ENCODE measurements around the gene TMOD1. TPM values are rescaled to one million over a fixed set of nuclear protein-coding genes. Genes with fewer than 3 reads are reported as not detected.

TMOD1 gene
- total RNA-seq, 2 experiments from 2014 or later, result 0.79 to 1.1 TPM

DNA sequence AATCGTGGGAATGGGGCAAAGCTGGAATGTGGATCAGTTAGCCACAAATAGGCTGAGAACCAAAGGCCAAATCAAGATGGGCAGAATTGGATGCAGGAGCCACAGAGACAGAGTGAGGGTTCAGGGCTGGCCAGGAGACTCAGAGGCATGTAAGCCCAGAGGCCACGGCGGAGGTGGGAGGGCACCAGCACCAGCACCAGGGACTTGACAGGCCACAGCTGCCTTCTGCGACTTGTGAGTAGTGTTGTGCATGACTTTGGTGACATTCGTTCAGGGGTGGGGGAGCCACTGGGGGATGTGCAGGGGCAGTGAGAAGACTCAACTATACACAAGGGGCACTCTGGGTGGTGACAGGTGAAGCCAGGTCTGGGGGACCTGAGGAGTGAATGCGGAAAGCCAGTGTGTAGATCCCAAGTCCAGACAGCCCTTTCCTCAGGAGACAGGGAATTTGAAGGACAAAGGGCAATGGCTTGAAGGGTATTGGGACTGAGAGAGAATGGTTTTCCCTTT lies 53.2 kb downstream of the TMOD1 start:
- no peak for ATAC-seq (ENCODE audit: low read depth)
- Mint-ChIP-seq H3K9me3 (no peaks in the 10 kb centered on the region), H3K4me3 (no peak overlapping the region), H3K27me3 (peaks cover 30% of the 10 kb centered on the region), H3K27ac (no peak overlapping the region), H3K4me1 (peaks cover 12% of the 10 kb centered on the region), H3K36me3 (no peaks in the 10 kb centered on the region)
- DNase-seq, result no peak
- POLR2A ChIA-PET, result no interaction called here

DNA sequence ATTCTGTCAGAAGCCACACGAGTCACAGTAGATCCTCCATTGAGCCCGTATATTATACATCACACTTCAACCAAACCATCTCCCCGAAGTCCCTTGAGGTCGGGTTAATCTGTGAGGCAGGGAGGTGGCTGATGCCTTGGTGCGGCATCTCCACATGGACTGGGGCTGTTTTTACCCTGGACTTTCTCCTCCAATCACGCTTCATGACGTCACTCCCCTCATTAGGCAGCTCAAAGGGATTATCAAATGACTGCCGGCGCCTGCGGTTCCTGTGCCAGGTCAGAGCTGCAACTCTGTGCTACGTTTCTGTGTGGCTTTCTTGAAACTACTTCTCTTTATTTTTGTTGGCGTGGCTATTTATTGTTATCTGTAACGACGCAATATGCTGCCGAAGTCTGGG lies 53.7 kb downstream of the TMOD1 start:
- POLR2A ChIA-PET, result no interaction called here
- peaks cover 15% of the 10 kb centered on the region for H3K4me1 Mint-ChIP-seq
- no peak for DNase-seq
- no peaks in the 10 kb centered on the region for H3K9me3 Mint-ChIP-seq
- no peak overlapping the region for H3K27ac Mint-ChIP-seq
- H3K36me3 Mint-ChIP-seq, result no peaks in the 10 kb centered on the region
- H3K4me3 Mint-ChIP-seq, result no peak overlapping the region
- peaks cover 34% of the 10 kb centered on the region for H3K27me3 Mint-ChIP-seq
- ATAC-seq (ENCODE audit: low read depth), result no peak

DNA sequence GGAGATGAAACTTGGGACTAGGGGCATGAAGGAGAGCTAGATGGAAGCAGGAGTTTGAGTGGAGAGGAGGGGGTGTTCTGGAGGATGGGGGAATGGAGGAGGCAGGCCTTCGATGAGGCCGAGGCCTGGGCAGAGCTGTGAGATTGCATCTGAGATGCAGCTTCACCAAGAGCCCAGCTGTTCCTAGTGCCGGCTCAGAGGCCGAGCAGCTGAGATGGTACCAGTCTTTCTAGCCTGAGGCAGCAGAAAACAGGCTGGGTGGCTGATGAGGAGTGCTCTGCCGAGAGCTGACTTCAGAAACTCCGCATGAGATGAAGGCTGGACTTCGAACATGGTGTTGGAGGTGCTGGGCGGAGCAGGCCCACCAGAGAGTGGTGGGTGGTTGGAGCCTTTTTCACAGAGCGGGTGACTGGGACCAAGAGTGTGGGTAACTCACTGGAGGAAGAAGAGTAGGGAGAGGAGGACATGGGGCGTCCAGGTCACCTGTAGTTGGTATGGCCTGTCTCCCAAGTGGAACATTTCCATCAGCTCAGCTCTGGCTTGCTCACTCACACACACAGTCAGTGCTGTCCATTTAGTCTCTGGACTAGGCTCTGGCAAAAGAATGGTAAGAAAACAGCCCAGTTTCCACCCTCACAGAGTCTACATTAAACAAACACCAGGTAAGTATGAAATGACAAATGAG lies 54.7 kb downstream of the TMOD1 start:
- DNase-seq (no peak), ATAC-seq (ENCODE audit: low read depth) (no peak)
- Mint-ChIP-seq H3K27ac (no peak overlapping the region), H3K27me3 (peaks cover 31% of the 10 kb centered on the region), H3K4me3 (no peak overlapping the region), H3K36me3 (no peaks in the 10 kb centered on the region), H3K9me3 (no peaks in the 10 kb centered on the region), H3K4me1 (peaks cover 15% of the 10 kb centered on the region)
- POLR2A ChIA-PET, result no interaction called here

DNA sequence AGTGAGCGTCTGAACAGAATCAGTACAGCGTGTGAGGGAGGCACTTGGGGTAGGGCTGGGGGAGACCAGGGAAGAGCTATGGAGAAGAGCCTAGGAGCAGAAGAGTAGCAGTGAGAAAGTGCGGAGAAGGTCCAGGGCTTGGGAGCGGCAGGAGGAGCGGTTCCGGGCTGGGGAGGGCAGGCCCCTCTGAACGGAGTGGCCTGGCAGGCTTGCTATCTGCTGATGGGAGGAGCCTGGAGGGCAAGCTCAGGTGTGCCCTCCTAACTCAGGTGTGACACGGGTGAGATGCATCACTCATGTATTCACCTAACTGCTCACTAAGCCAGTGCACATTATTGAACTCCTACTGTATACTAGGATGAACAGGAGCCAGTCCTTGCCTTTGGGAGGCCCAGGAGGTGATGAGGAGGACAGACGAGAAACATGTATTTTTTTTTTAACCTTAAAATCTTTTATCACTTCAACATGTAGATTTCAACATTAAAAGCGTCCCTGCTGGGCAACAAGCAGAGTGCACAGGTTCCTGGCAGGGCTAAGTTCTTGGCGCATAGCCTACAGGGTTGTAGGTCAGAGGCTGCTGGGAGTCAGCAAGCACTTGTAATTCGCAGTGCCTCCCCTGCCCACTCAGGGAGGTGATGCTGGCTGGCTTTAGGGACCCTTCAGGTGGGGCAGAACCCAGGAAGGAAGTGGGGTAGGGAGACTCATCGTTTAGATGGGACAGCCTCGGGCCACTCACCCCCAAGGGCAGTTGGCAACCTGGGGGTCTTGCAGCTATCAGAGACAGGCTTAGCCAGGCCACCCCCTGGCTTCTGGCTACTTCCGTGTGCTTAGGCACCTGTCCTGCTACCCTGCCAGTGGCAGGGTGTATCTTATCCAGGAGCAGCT lies 55.5 kb downstream of the TMOD1 start:
- Mint-ChIP-seq H3K36me3 (no peaks in the 10 kb centered on the region), H3K27me3 (peaks cover 29% of the 10 kb centered on the region), H3K9me3 (no peaks in the 10 kb centered on the region), H3K27ac (no peak overlapping the region), H3K4me3 (no peak overlapping the region), H3K4me1 (peaks cover 15% of the 10 kb centered on the region)
- DNase-seq, result no peak
- no peak for ATAC-seq (ENCODE audit: low read depth)
- POLR2A ChIA-PET, result no interaction called here

DNA sequence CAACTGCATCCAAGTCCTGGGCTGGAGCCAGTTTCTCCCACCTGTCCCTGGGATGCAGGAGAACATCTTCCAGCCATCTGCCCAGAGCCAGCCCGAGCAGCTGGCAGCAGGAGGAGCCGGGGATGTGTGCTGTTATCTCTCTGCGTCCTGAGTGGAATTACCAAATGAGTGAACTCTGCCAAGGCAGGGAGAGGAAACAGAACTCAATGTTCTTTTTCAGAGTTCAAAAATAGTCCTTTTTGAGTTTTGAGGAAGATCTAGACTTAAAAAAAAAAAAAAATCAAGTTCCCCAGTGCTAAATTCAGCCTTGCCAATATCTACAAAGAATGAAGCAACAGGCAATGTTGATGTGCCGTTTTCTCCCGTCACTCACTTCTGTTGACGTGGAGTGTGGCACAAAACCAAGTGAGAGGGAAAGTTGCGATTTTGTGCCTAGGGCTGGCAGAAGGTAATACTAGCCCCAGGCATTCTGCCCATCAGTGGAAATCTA lies 56.2 kb downstream of the TMOD1 start:
- ATAC-seq (ENCODE audit: low read depth) (no peak), DNase-seq (no peak)
- no peaks in the 10 kb centered on the region for H3K36me3 Mint-ChIP-seq
- H3K4me3 Mint-ChIP-seq, result no peak overlapping the region
- H3K27ac Mint-ChIP-seq, result no peak overlapping the region
- H3K4me1 Mint-ChIP-seq, result peaks cover 15% of the 10 kb centered on the region
- H3K27me3 Mint-ChIP-seq, result peaks cover 26% of the 10 kb centered on the region
- no peaks in the 10 kb centered on the region for H3K9me3 Mint-ChIP-seq
- POLR2A ChIA-PET, result no interaction called here

DNA sequence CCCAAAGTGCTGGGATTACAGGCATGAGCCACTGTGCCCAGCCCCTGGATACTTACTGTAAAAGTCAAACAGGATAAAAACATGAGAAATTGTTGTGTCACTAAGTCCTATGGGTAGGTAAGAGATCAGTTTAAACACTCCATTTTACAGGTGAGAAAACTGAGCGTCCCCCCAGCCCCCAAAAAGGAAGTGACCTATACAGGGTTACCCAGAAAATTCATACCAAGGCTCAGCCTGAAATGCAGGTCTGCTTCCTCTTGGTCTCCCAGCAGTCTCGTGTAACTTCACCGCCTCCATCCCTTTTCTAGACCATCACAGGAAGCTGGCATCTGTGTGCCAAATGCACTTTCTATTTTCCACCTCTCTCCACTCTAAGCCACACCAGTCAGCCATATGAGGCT lies 57.2 kb downstream of the TMOD1 start:
- H3K27ac Mint-ChIP-seq, result peak overlapping the region; percentile 29
- H3K36me3 Mint-ChIP-seq, result no peaks in the 10 kb centered on the region
- peaks cover 15% of the 10 kb centered on the region for H3K4me1 Mint-ChIP-seq
- peaks cover 20% of the 10 kb centered on the region for H3K27me3 Mint-ChIP-seq
- POLR2A ChIA-PET, result interaction anchor here (0.7 kb wide), 1 partner anchor 19 kb away, joined by 3 read pairs; no protein-coding TSS in a partner anchor
- H3K9me3 Mint-ChIP-seq, result no peaks in the 10 kb centered on the region
- ATAC-seq (ENCODE audit: low read depth), result peak; percentile 39
- no peak for DNase-seq
- peak overlapping the region; percentile 60 for H3K4me3 Mint-ChIP-seq

DNA sequence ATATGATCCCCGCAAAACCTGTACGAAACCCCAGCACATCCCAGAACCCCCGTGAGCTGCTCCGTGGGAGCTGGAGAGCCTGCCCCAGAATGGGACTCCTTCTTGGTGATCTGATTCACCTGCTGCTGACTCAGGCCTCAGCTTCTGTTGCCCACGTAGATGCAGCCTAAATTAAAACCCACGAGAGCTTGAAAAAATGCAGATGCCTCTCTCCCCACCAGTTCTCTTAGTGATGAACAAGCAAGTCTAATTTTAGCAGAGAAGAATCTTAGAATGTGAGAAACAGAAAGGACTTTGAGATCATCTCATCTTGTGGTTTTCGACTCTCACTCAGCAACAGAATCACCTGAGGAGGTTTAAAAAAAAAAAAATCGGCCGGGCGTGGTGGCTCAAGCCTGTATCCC lies 57.6 kb downstream of the TMOD1 start:
- POLR2A ChIA-PET, result interaction anchor here (0.7 kb wide), 1 partner anchor 19 kb away, joined by 3 read pairs; no protein-coding TSS in a partner anchor
- Mint-ChIP-seq H3K36me3 (no peaks in the 10 kb centered on the region), H3K27ac (peak overlapping the region; percentile 29), H3K4me3 (peak overlapping the region; percentile 60), H3K4me1 (peaks cover 15% of the 10 kb centered on the region), H3K9me3 (no peaks in the 10 kb centered on the region), H3K27me3 (peaks cover 20% of the 10 kb centered on the region)
- DNase-seq (no peak), ATAC-seq (ENCODE audit: low read depth) (peak; percentile 58)

DNA sequence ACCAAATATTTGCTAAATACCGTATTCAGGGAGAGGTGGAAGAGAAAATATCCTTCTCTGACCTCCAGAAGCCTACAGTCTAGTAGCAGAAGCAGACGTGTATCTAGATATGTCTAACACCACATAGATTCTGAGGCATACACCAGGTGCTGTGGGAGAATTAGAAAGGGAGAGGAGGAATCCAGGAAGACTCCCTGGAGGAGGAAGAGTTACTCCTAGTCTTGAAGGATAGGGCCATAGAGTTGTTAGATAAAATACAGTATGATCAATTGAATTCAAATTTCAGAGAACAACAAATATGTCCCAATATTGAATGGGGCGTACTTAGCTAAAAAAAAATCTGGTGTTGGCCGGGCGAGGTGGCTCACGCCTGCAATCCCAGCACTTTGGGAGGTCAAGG lies 58.7 kb downstream of the TMOD1 start:
- Mint-ChIP-seq H3K4me3 (no peak overlapping the region), H3K9me3 (no peaks in the 10 kb centered on the region), H3K27ac (no peak overlapping the region), H3K4me1 (peaks cover 15% of the 10 kb centered on the region), H3K36me3 (no peaks in the 10 kb centered on the region), H3K27me3 (peaks cover 20% of the 10 kb centered on the region)
- POLR2A ChIA-PET, result no interaction called here
- DNase-seq (no peak), ATAC-seq (ENCODE audit: low read depth) (no peak)

DNA sequence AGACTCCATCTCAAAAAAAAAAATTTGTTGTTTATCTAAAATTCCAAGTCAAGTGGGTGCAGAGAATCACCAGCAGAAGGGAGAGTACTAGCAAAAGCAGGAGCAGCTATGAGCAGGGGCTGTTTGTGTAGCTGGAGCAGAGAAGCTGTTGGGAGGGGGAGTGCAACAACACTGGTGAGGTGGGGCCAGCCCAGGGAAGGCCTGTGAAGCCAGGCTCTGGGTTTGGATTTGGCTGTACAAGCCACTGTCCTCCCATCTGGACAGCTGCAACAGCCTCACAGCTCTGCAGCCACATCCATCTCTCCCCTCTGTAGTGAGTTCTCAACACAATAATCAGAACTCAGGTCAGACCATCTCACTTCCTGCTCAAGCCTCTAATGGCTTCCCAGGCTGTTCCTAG lies 59.4 kb downstream of the TMOD1 start:
- no peaks in the 10 kb centered on the region for H3K36me3 Mint-ChIP-seq
- POLR2A ChIA-PET, result no interaction called here
- DNase-seq (no peak), ATAC-seq (ENCODE audit: low read depth) (no peak)
- no peak overlapping the region for H3K4me3 Mint-ChIP-seq
- no peak overlapping the region for H3K27ac Mint-ChIP-seq
- no peaks in the 10 kb centered on the region for H3K9me3 Mint-ChIP-seq
- H3K27me3 Mint-ChIP-seq, result peaks cover 20% of the 10 kb centered on the region
- peaks cover 15% of the 10 kb centered on the region for H3K4me1 Mint-ChIP-seq

DNA sequence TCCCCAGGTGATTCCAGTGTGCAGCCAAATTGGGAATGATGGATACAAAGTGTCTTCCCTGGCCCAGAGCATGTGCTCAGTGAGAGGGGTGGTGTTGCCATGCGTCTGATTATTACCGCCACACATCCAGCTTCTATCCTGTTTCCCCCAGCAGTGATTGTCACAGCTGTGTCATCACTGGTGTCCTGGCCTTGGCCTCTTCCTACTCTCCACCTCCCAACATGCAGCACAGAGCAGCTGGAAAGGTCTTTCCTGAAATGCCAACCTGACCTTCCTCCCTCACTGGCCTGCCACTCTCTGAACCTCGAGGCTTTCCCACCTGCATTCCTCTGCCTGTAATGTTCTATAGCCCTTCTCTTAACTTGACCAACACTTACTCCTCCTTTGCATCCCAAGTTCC lies 60.0 kb downstream of the TMOD1 start:
- peaks cover 16% of the 10 kb centered on the region for H3K27me3 Mint-ChIP-seq
- no peak overlapping the region for H3K4me3 Mint-ChIP-seq
- H3K4me1 Mint-ChIP-seq, result peaks cover 15% of the 10 kb centered on the region
- no peaks in the 10 kb centered on the region for H3K36me3 Mint-ChIP-seq
- POLR2A ChIA-PET, result no interaction called here
- H3K9me3 Mint-ChIP-seq, result no peaks in the 10 kb centered on the region
- DNase-seq, result no peak
- no peak for ATAC-seq (ENCODE audit: low read depth)
- no peak overlapping the region for H3K27ac Mint-ChIP-seq

DNA sequence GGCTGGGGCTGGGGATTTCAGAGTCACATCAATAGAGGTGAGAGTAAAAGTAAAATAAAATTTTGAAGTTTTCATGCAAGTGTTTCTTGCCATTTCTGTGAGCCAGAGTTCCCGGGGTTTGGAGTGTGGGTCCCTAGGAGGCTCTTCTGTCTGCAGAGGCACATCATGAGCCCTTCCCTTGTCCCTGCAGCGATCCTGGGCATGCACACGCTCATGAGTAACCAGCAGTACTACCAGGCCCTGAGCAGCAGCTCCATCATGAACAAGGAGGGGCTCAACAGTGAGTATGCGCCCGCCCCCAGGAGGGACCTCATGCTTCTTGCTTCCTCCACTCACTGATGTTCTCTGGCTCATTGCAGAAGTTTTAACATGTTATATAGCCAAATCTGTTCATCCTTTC lies 61.1 kb downstream of the TMOD1 start:
- Mint-ChIP-seq H3K9me3 (no peaks in the 10 kb centered on the region), H3K27ac (no peak overlapping the region), H3K36me3 (no peaks in the 10 kb centered on the region), H3K4me3 (no peak overlapping the region), H3K4me1 (peaks cover 13% of the 10 kb centered on the region), H3K27me3 (peaks cover 15% of the 10 kb centered on the region)
- ATAC-seq (ENCODE audit: low read depth) (no peak), DNase-seq (no peak)
- POLR2A ChIA-PET, result no interaction called here

DNA sequence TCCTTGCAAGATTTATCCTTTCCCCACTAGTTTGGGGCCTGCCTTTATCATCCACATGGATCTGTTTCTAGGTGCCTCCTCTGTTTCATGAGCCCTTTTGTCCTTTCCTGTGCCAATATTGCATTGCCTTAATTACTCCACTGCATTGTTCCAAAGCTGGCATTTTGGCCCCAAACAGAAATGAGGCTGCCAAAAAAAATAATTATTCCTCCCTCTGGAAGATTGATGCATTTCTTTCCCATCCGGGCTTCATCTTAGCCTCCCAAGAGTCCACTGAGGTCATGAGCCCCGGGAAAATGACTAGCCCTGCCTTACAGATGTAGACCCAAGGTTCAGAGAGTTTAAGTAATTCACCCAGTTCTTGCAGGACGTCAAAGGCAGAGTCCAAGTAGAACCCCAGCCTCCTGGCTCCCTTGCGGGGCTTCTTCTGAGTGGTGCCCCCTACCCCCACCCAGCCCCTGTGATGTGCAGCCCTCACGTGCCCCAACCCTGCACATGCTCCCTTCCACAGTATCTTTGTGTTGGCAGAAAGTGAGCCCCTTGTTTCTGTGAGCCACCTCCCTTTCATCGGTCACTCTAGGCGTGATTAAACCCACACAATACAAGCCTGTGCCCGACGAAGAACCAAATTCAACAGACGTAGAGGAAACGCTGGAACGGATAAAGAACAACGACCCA lies 62.1 kb downstream of the TMOD1 start:
- no peak overlapping the region for H3K4me3 Mint-ChIP-seq
- DNase-seq (no peak), ATAC-seq (ENCODE audit: low read depth) (no peak)
- POLR2A ChIA-PET, result no interaction called here
- no peak overlapping the region for H3K27ac Mint-ChIP-seq
- no peaks in the 10 kb centered on the region for H3K36me3 Mint-ChIP-seq
- H3K9me3 Mint-ChIP-seq, result no peaks in the 10 kb centered on the region
- H3K27me3 Mint-ChIP-seq, result peaks cover 19% of the 10 kb centered on the region
- peaks cover 10% of the 10 kb centered on the region for H3K4me1 Mint-ChIP-seq

Data from activated naive CD8-positive, alpha-beta T cell treated with anti-CD3 and anti-CD28 coated beads, Interleukin-2, amount 10 ng/mL, durations not matched to agents 7 days and 5 days (primary cell).